ENCODE results near the gene ZNF417.

DNA sequence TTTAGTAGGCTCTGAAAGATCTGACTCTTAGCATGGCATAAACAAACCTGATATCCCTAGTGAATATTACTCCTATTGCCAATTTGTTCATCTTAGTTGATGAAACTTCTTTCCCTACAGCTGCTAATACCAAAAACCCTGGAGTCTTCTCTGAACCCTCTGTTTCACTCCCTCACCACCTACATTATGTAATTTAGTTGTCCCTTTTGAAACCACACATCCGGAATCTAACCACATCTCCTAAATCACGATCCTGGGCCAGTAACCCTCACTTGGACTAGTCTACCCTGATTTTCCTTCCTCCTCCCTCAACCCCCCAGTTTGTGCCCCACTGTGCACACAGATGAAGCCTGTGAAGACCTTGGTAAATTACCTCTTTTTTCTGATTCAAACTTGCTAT lies 29.9 kb upstream of the ZNF417 start:
- TF ChIP-seq, protein P1, sequence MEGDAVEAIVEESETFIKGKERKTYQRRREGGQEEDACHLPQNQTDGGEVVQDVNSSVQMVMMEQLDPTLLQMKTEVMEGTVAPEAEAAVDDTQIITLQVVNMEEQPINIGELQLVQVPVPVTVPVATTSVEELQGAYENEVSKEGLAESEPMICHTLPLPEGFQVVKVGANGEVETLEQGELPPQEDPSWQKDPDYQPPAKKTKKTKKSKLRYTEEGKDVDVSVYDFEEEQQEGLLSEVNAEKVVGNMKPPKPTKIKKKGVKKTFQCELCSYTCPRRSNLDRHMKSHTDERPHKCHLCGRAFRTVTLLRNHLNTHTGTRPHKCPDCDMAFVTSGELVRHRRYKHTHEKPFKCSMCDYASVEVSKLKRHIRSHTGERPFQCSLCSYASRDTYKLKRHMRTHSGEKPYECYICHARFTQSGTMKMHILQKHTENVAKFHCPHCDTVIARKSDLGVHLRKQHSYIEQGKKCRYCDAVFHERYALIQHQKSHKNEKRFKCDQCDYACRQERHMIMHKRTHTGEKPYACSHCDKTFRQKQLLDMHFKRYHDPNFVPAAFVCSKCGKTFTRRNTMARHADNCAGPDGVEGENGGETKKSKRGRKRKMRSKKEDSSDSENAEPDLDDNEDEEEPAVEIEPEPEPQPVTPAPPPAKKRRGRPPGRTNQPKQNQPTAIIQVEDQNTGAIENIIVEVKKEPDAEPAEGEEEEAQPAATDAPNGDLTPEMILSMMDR (conservative IDR thresholded peaks at IDR 0.05 in 1 of 2, IDR thresholded peaks at IDR 0.05 in 1 of 2; ENCODE audit: low read depth in 1 of 2, low read length in 2 of 2): no peak
- TF ChIP-seq EZH2 (IDR thresholded peaks at IDR 0.05; ENCODE audit: low read length, missing control alignments): no peak

Data from fibroblast of lung (primary cell).